GM18861 (cell line): Measurements from ENCODE around the gene PRM3.

ENCODE experiments used
- ATAC-seq: cut with Tn5 transposase; IDR thresholded peaks from one replicate; pipeline ENCODE4 v1.9.1; 2021; ENCODE audit not compliant: unreplicated experiment

The PRM3 gene

GRCh38 chr16:11272921-11273720, at the start of gene PRM3:
Gene PRM3, minus strand, starts transcription at chr16:11273629. Its CDS starts 34 bp downstream, at chr16:11273595.
- no peak for ATAC-seq

GRCh38 chr16:11322823-11323222, 49.4 kb upstream of the PRM3 start:
- ATAC-seq: no peak

- ATAC-seq: no peak
Measured at GRCh38 chr16:11321662-11322061, 48.2 kb upstream of the PRM3 start.

GRCh38 chr16:11320170-11320569, 46.7 kb upstream of the PRM3 start:
- no peak for ATAC-seq

- no peak for ATAC-seq
Measured at GRCh38 chr16:11319529-11320146, 46.2 kb upstream of the PRM3 start.

GRCh38 chr16:11318817-11319216, 45.4 kb upstream of the PRM3 start:
- no peak for ATAC-seq

GRCh38 chr16:11316331-11317015, 43.0 kb upstream of the PRM3 start:
- no peak for ATAC-seq

- ATAC-seq: no peak
Measured at GRCh38 chr16:11315510-11315909, 42.1 kb upstream of the PRM3 start.

- ATAC-seq: no peak
Measured at GRCh38 chr16:11314309-11314894, 41.0 kb upstream of the PRM3 start.

- no peak for ATAC-seq
Measured at GRCh38 chr16:11313493-11314308, 40.3 kb upstream of the PRM3 start.

- ATAC-seq: no peak
Measured at GRCh38 chr16:11312718-11313492, 39.5 kb upstream of the PRM3 start.

- ATAC-seq: peak; percentile 31
Measured at GRCh38 chr16:11310997-11311561, 37.6 kb upstream of the PRM3 start.

- ATAC-seq: no peak
Measured at GRCh38 chr16:11310634-11310977, 37.2 kb upstream of the PRM3 start.

GRCh38 chr16:11309895-11310633, 36.6 kb upstream of the PRM3 start:
- peak; percentile 51 for ATAC-seq

- no peak for ATAC-seq
Measured at GRCh38 chr16:11308493-11309283, 35.3 kb upstream of the PRM3 start.

- no peak for ATAC-seq
Measured at GRCh38 chr16:11307639-11308492, 34.4 kb upstream of the PRM3 start.

GRCh38 chr16:11306997-11307638, 33.7 kb upstream of the PRM3 start:
- no peak for ATAC-seq
